EL (cell line): ENCODE measurements around the gene HCN4.

Experiments
- DNase-seq: peaks from one replicate; pipeline ENCODE4 v3.0.0-alpha.2; 2016

The HCN4 gene

GRCh38 chr15:73286311-73286710 is 82.4 kb downstream of the HCN4 start:
- DNase-seq: no peak

DNA sequence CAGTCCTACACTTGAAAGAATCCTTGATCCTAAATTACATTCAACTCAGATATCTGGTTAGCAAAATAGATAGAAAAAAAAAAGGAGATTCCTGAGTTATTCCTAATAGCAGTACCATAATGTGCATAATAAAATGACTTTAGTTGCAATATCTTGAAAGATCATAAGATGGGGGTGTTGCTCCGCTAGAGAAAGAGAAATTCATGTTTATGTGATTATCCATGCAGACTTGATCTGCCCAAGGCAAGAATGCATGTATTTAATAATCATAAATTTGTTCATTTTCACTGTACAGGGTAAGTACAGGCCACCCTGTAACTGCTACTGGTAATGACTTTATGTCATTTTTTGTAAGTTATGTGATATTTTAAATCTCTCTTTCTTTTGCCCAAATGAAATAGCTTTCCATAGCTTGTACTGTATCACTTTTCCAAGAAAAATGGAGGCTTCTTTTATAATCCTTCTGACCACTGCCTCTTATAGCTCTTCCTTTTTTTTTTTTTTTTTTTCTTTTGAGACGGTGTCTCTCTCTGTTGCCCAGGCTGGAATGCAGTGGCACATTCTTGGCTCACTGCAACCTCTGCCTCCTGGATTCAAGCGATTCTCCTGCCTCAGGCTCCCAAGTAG is 84.6 kb downstream of the HCN4 start:
- peak; percentile 28 for DNase-seq

GRCh38 chr15:73283366-73283962 is 85.3 kb downstream of the HCN4 start:
- no peak for DNase-seq

DNA sequence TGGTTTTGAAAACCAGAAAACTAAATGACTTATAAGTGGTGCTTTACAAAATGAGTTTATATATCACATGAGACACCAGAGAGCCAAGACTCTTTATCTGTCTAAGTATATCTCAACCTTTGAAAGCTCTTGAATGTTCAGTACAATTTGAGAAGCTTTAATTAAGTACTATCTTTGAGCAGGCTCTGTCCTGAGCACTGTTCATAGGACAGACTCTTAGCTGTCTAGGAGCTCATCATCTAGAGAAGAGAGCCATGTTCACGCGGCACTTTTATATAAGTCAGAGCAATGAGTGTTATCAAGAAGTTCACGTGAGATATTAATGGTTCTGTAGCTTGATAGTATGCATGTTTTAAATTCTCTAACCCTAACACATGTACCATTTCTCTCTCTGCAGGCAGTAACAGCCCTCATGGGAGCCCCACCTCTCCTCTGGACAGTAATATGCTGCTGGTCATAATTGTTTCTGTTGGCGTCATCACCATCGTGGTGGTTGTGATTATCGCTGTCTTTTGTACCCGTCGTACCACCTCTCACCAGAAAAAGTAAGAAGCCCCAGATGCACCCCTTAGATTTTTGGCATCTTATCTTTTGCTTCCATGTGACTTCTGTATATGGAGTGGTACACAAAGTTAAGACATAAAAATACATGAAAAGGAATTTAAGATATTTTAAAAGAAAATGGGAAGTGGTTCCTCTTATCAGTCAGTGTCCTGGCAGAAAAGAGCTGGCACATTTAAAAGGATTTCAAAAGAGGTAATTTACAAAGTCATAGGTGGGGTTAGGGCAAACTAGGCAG is 86.0 kb downstream of the HCN4 start:
- DNase-seq: no peak

- DNase-seq: no peak
Observed at GRCh38 chr15:73275862-73276261, 92.9 kb downstream of the HCN4 start.

DNA sequence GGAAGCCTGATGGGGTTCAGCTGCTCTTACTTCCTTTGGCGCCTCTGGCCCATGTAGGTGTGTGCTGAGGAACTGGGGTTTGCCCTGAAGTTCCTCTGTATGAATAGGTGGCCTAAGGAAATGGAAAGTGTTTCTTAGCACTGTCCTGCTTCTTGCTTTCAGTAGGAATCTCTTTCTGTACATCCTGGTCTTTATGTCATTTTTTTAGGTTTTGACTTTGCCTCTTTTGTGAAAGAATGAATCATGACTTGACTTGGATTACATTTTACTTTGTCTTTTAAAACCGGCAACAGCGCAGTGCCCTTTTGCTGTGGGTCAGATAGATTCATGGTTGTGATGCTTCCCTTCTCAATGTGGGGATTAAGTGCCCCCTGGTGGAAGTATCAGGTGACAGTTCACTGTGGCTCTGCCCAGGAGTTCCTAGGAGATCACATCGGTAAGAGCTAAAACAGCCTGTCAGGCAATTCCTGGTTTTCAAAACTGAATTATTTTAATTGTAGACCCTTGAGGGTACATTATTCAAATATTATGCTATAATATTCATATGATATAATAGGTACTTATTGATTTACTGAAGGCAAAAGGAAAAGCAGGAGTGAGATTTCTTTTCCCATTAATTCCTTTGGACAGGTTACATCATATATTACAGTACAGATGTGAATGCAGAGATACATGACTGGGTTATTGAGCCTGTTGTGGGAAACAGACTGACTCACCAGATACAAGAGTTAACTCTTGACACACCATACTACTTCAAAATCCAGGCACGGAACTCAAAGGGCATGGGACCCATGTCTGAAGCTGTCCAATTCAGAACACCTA is 95.4 kb downstream of the HCN4 start:
- peak; percentile 47 for DNase-seq

DNA sequence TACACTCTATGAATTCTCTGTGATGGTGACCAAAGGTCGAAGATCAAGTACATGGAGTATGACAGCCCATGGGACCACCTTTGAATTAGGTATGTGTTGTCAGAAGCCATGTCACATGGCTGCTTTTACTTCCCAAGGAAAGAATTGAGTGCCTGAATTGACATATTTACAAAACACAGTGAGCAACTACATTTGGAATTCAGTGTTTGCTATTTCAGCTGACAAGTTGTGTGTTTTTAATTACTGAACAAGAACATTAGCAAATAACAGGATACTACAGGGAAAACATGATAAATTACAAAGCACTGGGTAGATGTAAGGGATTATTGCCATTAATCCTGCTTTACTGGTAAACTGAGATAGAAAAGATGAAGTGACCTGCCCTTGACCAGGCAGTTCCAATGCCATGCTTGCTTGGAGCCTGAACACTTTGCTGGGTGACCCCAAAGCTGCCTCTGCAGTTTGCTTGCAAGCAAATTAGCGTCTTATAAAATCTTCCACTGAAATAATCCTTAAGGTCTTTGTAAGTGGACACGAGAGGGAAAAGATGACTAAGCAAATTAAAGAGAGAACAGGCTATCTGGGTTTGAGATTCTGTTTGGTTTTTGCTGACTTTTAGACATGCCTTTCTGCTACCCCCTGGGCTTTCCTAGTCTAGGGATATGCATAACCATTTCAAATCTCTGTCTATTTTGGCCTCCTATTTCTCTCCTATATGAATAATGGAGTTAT is 98.2 kb downstream of the HCN4 start:
- DNase-seq: no peak
